Astrocyte of the spinal cord (primary cell): ENCODE data around the gene SYT5.

Experiments
- DNase-seq: peaks from one replicate; pipeline ENCODE4 v3.0.0; 2011; ENCODE audit warnings: low read depth, low spot score
- H3K4me3 ChIP-seq: 2 replicates; pipeline ENCODE4 v1.5.1; 2011; ENCODE audit warnings: low read depth, mild to moderate bottlenecking, low read length, moderate library complexity
- in situ Hi-C: cut with HindIII; loops from 2 replicates; pipeline ENCODE4 v1.10.0; 2017; ENCODE audit warnings: low sequenced_read_pairs
- TF ChIP-seq, protein P1 (sequence below): IDR thresholded peaks from 2 replicates; pipeline ENCODE4 v1.5.1; 2012; ENCODE audit warnings: low read depth, mild to moderate bottlenecking, low read length, inconsistent platforms

SYT5 gene

DNA sequence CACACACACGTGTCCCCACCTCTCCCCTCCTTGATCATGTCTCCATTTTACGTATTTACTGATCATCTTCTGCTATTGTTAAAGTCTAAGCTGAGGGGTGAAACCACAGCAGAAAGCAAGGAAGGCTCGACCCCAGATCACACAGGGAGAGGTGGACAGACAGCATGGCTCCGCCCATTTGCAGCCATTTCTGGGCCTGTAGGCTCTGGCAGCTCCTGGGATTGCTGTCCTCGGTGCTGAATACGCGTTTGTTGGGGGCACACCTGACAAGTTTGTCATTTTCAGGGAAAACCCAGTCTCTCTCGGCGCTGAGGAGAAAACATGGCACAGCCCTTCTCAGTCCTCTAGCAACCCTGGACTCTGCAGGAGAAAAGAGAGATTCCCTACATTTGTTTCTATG, 40.4 kb upstream of the SYT5 start:
- TF ChIP-seq, protein P1, sequence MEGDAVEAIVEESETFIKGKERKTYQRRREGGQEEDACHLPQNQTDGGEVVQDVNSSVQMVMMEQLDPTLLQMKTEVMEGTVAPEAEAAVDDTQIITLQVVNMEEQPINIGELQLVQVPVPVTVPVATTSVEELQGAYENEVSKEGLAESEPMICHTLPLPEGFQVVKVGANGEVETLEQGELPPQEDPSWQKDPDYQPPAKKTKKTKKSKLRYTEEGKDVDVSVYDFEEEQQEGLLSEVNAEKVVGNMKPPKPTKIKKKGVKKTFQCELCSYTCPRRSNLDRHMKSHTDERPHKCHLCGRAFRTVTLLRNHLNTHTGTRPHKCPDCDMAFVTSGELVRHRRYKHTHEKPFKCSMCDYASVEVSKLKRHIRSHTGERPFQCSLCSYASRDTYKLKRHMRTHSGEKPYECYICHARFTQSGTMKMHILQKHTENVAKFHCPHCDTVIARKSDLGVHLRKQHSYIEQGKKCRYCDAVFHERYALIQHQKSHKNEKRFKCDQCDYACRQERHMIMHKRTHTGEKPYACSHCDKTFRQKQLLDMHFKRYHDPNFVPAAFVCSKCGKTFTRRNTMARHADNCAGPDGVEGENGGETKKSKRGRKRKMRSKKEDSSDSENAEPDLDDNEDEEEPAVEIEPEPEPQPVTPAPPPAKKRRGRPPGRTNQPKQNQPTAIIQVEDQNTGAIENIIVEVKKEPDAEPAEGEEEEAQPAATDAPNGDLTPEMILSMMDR: no peak
- in situ Hi-C loops: no loop called here
- no peak overlapping the region for H3K4me3 ChIP-seq
- no peak for DNase-seq

DNA sequence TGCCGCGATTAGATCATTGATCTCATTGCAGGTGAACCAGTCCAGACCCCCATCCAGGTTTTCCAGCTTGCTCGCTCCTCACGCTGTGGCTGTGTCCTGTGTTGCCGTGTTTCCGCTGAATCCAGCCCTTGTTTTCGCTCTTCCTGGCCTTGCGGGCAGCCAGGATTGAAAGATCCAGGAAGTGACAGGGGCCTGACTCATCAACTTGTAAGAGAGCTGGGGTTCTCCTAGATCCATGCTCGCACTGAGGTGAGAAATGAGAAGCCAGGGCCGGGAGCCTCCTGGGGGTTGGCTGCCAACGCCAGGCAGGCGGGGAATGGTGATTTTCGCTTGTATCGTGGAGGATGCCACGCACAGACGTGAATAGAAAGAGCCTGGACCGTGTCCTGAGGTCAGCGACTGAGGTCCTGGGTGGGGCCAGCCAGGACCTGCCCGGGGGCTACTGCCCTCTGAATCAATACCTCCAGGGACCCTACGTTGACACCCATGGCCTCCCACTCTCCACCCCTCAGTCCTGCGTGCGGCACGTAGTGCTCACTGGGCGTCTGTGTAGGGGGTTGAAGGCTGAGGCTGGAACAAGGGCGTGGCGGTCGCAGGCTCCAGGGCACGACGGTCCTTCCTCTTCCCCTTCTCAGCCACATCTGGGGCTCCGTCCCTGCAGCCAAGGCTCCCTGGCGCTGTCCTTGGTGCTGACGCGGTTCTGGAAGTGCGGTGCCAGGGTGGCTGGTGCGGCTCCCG, 36.5 kb upstream of the SYT5 start:
- DNase-seq: peak; percentile 99
- in situ Hi-C loops: no loop called here
- TF ChIP-seq, protein P1: peak; percentile 12
- H3K4me3 ChIP-seq: peak overlapping the region; percentile 44

DNA sequence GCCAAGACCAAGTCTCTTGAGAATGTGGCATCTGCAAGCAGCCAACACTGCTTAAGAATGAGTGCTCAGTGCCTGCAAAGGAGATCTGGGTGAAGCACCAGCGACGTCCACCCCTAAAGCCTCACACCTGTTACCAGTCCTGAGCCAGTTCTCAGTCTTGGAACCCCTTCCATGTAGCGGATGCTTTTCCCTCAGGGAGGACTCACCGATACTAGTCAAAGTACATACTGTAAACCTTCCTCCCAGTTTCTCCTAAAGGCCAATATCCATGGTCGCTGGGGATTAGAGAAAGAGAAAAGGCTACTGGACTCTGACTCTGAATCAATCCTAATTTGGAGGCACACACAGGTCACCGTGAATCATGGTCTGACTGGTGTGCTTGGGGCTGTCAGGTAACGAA, 33.5 kb upstream of the SYT5 start:
- no peak for DNase-seq
- in situ Hi-C loops: no loop called here
- TF ChIP-seq, protein P1: no peak
- no peak overlapping the region for H3K4me3 ChIP-seq

DNA sequence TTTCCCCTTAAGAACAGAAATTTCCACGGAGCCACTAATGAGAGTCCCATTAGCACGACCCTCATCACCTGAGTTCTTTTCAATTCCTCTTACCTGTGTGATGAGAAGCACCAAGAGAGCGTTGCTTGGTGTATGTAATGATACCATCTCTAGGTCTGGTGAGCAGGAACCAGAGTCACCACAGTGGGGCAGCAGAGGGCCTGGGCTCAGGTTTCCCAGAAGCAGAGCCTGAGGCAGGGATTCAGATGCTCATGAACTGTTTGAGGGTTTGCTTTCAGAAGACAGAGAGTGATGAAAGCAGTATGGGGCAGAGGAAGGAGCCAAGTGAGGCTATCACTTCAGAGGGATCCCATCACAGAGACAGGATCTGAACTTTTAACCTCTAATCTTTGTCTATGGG, 32.4 kb upstream of the SYT5 start:
- DNase-seq: no peak
- H3K4me3 ChIP-seq: no peak overlapping the region
- TF ChIP-seq, protein P1: peak; percentile 24
- in situ Hi-C loops: no loop called here

DNA sequence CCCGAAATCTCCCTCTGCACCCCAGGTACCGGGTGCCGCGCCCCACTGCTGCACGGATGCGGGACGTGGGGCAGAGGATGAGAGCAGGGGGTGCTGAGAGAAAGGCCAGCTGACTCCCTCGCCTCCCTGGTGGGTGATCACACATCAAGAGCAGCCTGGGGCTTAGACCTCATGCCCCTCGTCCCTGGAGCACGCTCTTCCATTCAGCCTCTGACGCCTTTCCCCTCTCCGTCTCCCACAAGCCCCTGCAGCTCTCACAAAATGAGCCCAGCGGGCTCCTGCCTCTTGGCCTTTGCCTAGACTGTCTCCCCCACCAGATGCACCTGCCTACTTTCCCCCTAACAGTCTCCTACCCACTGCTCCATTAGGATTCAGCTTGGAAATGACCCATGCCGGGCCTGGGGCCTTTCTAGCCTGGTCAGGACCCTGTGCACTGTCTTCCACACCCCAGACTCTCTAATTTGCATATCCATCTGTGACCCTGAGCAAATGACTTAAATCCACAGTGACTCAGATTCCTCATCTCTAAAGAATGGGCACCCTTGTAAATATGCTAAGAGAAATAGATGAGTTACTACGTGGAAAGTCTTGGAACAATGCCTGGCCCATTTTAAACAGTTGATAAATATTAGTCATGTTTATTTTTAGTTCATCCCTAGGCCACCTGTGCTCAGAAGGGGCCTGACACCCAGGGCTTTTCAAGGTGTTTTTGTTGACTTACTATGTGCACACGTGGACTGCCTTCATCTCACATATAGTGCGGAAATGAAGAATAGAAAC, 29.8 kb upstream of the SYT5 start:
- peak; percentile 92 for DNase-seq
- no peak overlapping the region for H3K4me3 ChIP-seq
- TF ChIP-seq, protein P1: no peak
- in situ Hi-C loops: no loop called here

DNA sequence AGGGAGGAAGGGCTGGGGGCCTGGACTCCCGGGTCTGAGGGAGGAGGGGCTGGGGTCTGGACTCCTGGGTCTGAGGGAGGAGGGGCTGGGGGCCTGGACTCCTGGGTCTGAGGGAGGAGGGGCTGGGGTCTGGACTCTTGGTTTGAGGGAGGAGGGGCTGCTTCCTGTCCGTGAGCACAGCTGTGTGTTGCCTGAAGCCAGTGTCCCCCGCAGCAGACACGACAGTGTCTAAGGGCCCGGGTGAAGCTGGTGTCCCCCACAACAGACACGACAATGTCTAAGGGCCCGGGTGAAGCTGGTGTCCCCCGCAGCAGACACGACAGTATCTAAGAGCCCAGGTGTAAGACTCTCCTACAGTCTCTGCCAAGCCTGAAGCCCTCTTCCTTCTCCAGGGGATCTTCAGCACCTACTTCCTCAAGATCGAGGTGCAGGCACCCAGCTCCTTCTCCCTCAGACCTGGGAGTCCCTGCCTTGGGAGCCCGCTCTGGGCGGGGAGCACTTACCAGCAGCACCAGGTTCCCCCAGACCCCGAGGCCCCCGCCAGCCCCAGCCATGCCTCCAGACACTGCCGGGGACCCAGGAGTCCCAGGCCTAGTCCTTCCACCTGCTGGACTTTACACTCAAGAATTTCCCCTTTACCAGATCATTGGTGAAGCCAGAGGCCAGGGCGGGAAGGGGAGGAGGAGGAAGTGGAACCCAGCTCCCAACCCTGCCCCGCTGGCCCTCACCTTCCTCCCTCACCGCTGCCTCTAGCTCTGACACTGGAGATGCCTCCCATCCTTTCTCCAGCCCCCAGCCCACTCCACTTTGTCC, 29.0 kb upstream of the SYT5 start, which contains the start of gene PTPRH:
Gene PTPRH, minus strand, starts transcription at position 622 of the 813 bp plus-strand sequence. Its CDS starts 68 bp downstream, at position 554.
- H3K4me3 ChIP-seq: no peak within 1 kb of the TSS
- TF ChIP-seq, protein P1: no peak
- DNase-seq: no peak
- in situ Hi-C loops: no loop called here
